ENCODE measurements around the gene MLKL.

DNA sequence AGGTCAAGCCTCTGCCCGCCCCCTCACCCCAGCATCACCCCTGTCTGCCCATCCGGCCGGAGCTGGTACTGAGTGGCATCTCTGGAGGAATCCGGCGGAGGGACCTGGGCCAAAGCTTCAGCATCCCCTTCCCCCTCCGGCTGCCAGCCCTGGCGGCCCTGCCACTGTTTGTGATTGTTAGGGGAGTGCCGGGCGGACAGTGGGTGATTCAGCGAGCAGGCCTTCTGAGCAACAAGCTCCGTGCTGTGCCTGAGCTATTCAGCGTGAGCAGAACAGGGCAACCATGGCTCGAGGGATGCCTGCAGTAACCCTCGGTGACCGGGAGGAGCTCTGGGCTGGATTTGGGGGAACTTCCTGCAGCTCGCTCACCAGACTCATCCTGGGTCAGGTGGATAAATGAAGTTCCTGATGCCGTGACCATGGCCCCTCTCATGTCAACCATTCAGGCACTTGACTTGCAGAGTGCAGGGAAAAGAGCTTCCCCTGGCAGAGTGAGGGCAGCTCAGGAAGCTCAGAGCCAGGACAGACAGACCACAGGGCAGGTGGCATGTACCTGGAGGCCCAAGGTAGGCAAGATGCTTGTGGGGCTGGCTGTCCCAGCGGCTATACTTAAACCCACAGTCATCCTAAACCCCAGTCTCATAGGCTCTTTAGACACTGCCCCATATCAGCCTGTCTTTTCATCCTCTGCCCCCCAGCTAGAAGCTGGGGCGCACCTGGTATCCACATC is 24.3 kb upstream of the MLKL start:
- TF ChIP-seq ZNF384 (IDR thresholded peaks at IDR 0.05) (no peak), HDGF (IDR thresholded peaks at IDR 0.05; ENCODE audit: borderline replicate concordance) (no peak)
